Heart right ventricle (tissue), 16 donors: Measurements from ENCODE around the gene DCHS2. TPM values are rescaled to one million over a fixed set of nuclear protein-coding genes. Genes with fewer than 3 reads are reported as not detected.

Experiments used
- ATAC-seq, 8 donors: fragments of 200-7000 bp; cut with Tn5 transposase; one replicate each; pipeline ENCODE4 v1.9.1; 2020; ENCODE audit warnings: mild to moderate bottlenecking in 8 of 8, moderate library complexity in 8 of 8, moderate number of reproducible peaks in 1 of 8
- DNase-seq, 2 donors: peaks; one replicate each; pipeline ENCODE4 v3.0.0-alpha.2; 2020
- H3K27ac ChIP-seq, 10 donors: fragments of 200-600 bp; sonication (generic) in 2 of 10; one replicate each; pipeline versions ENCODE4 v1.5.0 to v1.8.0; 2020 to 2022; ENCODE audit warnings: mild to moderate bottlenecking in 3 of 10
- H3K27me3 ChIP-seq, 7 donors: fragments of 200-600 bp; one replicate each; pipeline ENCODE4 v1.8.0; 2021 to 2022; ENCODE audit warnings: mild to moderate bottlenecking in 2 of 7
- H3K36me3 ChIP-seq, 9 donors: fragments of 200-600 bp; sonication (generic) in 1 of 9; one replicate each; pipeline versions ENCODE4 v1.5.0 to v1.8.0; 2020 to 2022; ENCODE audit warnings: mild to moderate bottlenecking in 2 of 9
- H3K4me1 ChIP-seq, 9 donors: fragments of 200-600 bp; sonication (generic) in 1 of 9; one replicate each; pipeline versions ENCODE4 v1.5.0 to v1.8.0; 2020 to 2022; ENCODE audit warnings: mild to moderate bottlenecking in 4 of 9
- H3K4me3 ChIP-seq, 10 donors: fragments of 200-600 bp; sonication (generic) in 2 of 10; one replicate each; pipeline versions ENCODE4 v1.5.0 to v1.8.0; 2020 to 2022; ENCODE audit warnings: mild to moderate bottlenecking in 7 of 10, moderate library complexity in 2 of 10
- H3K9me3 ChIP-seq, 11 donors: fragments of 200-600 bp in 10 of 11; sonication (generic) in 2 of 11; one replicate each; pipeline versions ENCODE4 v1.5.0 to v1.8.0; 2013 to 2022; ENCODE audit warnings: mild to moderate bottlenecking in 2 of 11, control low read depth in 1 of 11, moderate library complexity in 1 of 11
- CTCF ChIP-seq, 9 donors: fragments of 200-600 bp; sonication (generic) in 2 of 9; IDR thresholded peaks; one replicate each; pipeline versions ENCODE4 v1.5.0 to v1.8.0; 2021 to 2022; ENCODE audit warnings: antibody characterized with exemption in 9 of 9, mild to moderate bottlenecking in 5 of 9, moderate library complexity in 1 of 9
- WGBS, 2 donors: extraction: QIAGEN DNeasy Blood & Tissue Kit; methylation state at CpG; one replicate each; pipeline ENCODE4 v1.1.7; 2013; ENCODE audit warnings: inconsistent platforms in 1 of 2; 5-methylcytosine and 5-hydroxymethylcytosine counted together
- intact Hi-C, 10 donors: fragments of 100-400 bp; cut with DNase I; formaldehyde crosslinking; loops; one replicate each; pipeline versions ENCODE4 v1.11.1 to v1.14.2; 2022
- polyA plus RNA-seq, 2 donors: library from polyadenylated mRNA; stranded (reverse); fragments of 200-250 nt; gene quantifications; one replicate each; pipeline ENCODE4 v1.2.3, GENCODE V29; 2013
- total RNA-seq, 10 donors: library from RNA; stranded (reverse); fragmentation: NEBNext Ultra II Directional in 3 of 10; extraction: Animal tissue kit (Norgen Biotek cat#: 25700) in 3 of 10; gene quantifications; one replicate each; pipeline versions ENCODE4 v1.2.1 to v1.2.4, GENCODE V29; 2021 to 2023
- donor health status: Arrhythmogenic right ventricular cardiomyopathy.
- donor health status: ischemic (EF 13 %, LVEDD 7.1; RV severe dilation, severe dysfunction).
- donor health status: healthy with polysubstance abuse.
- donor health status: DM: no; HTN: yes; CAD: no.
- donor health status: DM: no; HTN: no; CAD: no.
- donor health status: ischemic (EF 25% LVEDD 6.9; RV normal size, moderate dysfunction).
- donor health status: ischemic (EF 25% LVEDD 5.7; RV mildly dilated, moderate dysfunction).
- donor health status: healthy.
- donor health status: DM: yes; HTN: yes; CAD: no.
- donor health status: Ischemic cardiomyopathy.
- donor health status: ischemic (EF 35%, LVEDD 5.7; RV mildly dilated, moderate dysfunction).
- donor health status: nonischemic (EF 11% LVEDD 7.7; RV severe dilation, severe dysfunction).
- donor health status: DM: yes; HTN: yes; CAD: no.
- donor health status: PGD.
- donor health status: ischemic (EF 29% LVEDD 5.4; RV normal size, mild dysfunction).
- donor health status: nonischemic (EF 23%, LVEDD 6.1; RV moderate dilation, normal function).

DCHS2 gene
- total and polyA plus RNA-seq, 12 donors, result under 0.01 to 0.14 (median 0.04) TPM; not detected in 7

- H3K4me1 ChIP-seq, result no peaks in the 10 kb centered on the region
- no peak overlapping the region for H3K4me3 ChIP-seq
- ATAC-seq (no peak), DNase-seq (no peak)
- H3K27ac ChIP-seq, result no peak overlapping the region
- H3K27me3 ChIP-seq, result peaks cover 0 to 4% (median 0%) of the 10 kb centered on the region in 7 donors
- 86% methylated on average over 7 of the region's 7 CpGs for WGBS, 2 donors
- no peak for TF ChIP-seq CTCF (IDR thresholded peaks at IDR 0.05)
- intact Hi-C loops, result loop anchor here in 1 of 10 donors (10.0 kb wide), 1 partner anchor 527 kb away; the partner anchor contains the start of gene SFRP2
- H3K9me3 ChIP-seq, result no peaks in the 10 kb centered on the region
- H3K36me3 ChIP-seq, result no peaks in the 10 kb centered on the region
Observed at GRCh38 chr4:154312246-154312645, 179.4 kb downstream of the DCHS2 start.

GRCh38 chr4:154310578-154310977 is 181.0 kb downstream of the DCHS2 start:
- ATAC-seq (no peak), DNase-seq (no peak)
- Histone ChIP-seq H3K36me3 (no peaks in the 10 kb centered on the region), H3K9me3 (no peaks in the 10 kb centered on the region), H3K27ac (no peak overlapping the region), H3K4me3 (no peak overlapping the region), H3K4me1 (no peaks in the 10 kb centered on the region), H3K27me3 (peaks cover 0 to 4% (median 0%) of the 10 kb centered on the region in 7 donors)
- intact Hi-C loops, result loop anchor here in 1 of 10 donors (10.0 kb wide), 1 partner anchor 526 kb away; the partner anchor contains the start of gene SFRP2
- TF ChIP-seq CTCF (IDR thresholded peaks at IDR 0.05), result no peak

GRCh38 chr4:154308207-154308606 is 183.4 kb downstream of the DCHS2 start:
- Histone ChIP-seq H3K27ac (no peak overlapping the region), H3K9me3 (no peaks in the 10 kb centered on the region), H3K36me3 (no peaks in the 10 kb centered on the region), H3K4me3 (no peak overlapping the region), H3K27me3 (no peaks in the 10 kb centered on the region), H3K4me1 (no peaks in the 10 kb centered on the region)
- intact Hi-C loops, result no loop called here
- TF ChIP-seq CTCF (IDR thresholded peaks at IDR 0.05), result no peak
- 60 to 73% methylated on average over 1 of the region's 1 CpG for WGBS, 2 donors
- ATAC-seq (no peak), DNase-seq (no peak)

- intact Hi-C loops, result no loop called here
- 73 to 81% methylated on average over 3 of the region's 3 CpGs for WGBS, 2 donors
- TF ChIP-seq CTCF (IDR thresholded peaks at IDR 0.05), result no peak
- Histone ChIP-seq H3K9me3 (no peaks in the 10 kb centered on the region), H3K4me1 (no peaks in the 10 kb centered on the region), H3K27me3 (no peaks in the 10 kb centered on the region), H3K27ac (no peak overlapping the region), H3K36me3 (no peaks in the 10 kb centered on the region), H3K4me3 (no peak overlapping the region)
- no peak for DNase-seq
- ATAC-seq, result no peak
Observed at GRCh38 chr4:154307451-154307850, 184.1 kb downstream of the DCHS2 start.
